Cardiac fibroblast (primary cell): ENCODE measurements around the gene SEPTIN1.

Experiments used
- DNase-seq, 2 donors: peaks; one replicate each; pipeline versions ENCODE4 v3.0.0 to v3.0.0-alpha.2; 2010; ENCODE audit warnings: low read depth in 2 of 2
- H3K4me3 ChIP-seq, 2 donors: replicated peaks in 1 of 2; 1 replicate in 1 of 2; 2 replicates in 1 of 2; pipeline ENCODE4 v1.5.1; 2011; ENCODE audit warnings: low read depth in 2 of 2, low read length in 2 of 2, mild to moderate bottlenecking in 2 of 2, moderate library complexity in 1 of 2
- CTCF ChIP-seq: IDR thresholded peaks from one replicate; pipeline ENCODE4 v1.5.1; 2011; ENCODE audit warnings: low read depth, mild to moderate bottlenecking, low read length, inconsistent platforms

SEPTIN1 gene, protein sequence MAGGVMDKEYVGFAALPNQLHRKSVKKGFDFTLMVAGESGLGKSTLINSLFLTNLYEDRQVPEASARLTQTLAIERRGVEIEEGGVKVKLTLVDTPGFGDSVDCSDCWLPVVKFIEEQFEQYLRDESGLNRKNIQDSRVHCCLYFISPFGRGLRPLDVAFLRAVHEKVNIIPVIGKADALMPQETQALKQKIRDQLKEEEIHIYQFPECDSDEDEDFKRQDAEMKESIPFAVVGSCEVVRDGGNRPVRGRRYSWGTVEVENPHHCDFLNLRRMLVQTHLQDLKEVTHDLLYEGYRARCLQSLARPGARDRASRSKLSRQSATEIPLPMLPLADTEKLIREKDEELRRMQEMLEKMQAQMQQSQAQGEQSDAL

GRCh38 chr16:30382111-30382881 lies at the start of gene SEPTIN1:
TSS of gene SEPTIN1 (minus strand) at chr16:30382561. CDS start at chr16:30382542, 19 bp downstream.
- no peak within 1 kb of the TSS for H3K4me3 ChIP-seq
- DNase-seq, result no peak

GRCh38 chr16:30430428-30430970 lies 48.1 kb upstream of the SEPTIN1 start:
- peak overlapping the region; percentile 29 to 94 for H3K4me3 ChIP-seq
- DNase-seq, result no peak

More at GRCh38 chr16:30382111-30382881, at the start of gene SEPTIN1:
- no peak for TF ChIP-seq CTCF

DNA sequence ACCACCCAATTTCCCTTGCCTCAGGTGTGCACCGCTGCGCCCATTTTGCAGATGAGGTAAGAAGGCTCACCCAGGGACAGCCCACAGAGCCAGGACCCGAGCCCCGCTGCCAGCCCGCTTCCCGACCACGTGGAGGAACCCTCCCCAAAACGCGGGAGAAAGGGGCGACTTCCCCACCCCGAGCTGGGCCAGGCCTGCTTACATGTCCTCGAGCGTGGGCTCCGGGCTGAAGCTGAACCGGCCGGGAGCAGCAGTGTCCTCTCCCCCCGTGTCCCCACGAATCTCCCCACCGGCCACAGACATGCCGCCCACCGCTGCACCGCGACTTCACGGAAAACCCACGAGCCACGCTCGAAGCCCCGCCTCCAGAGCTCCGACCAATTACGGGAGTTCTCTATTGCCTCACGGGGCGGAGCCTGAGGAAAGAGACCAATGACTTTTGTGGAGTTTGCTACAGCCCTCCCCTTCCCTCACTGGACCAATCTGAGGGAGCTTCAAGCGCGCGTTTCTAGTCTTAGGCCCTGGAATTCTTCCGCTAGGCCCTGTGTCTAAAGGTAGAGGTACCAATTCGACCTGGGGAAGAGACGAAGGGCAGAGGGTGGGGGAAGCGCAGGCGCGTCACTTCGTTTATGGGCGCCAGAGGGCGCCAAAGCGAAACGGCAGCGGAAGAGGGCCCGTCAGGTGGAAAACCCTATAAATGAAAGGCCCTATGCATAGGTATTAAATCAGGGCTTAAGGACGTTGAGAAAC lies 47.5 kb upstream of the SEPTIN1 start, which contains the start of gene DCTPP1:
DCTPP1 (minus strand) TSS at position 353 of the 750 bp plus-strand sequence; CDS start at position 303, 50 bp downstream.
- peak within 1 kb of the TSS; percentile 85 to 94 for H3K4me3 ChIP-seq
- peak; percentile 70 for TF ChIP-seq CTCF
- peak; percentile 98 to 99 for DNase-seq

More at GRCh38 chr16:30430428-30430970, 48.1 kb upstream of the SEPTIN1 start:
- no peak for TF ChIP-seq CTCF

GRCh38 chr16:30429418-30429677 lies 47.0 kb upstream of the SEPTIN1 start:
- no peak for DNase-seq
- H3K4me3 ChIP-seq, result peak overlapping the region; percentile 85 to 94
- TF ChIP-seq CTCF, result no peak

DNA sequence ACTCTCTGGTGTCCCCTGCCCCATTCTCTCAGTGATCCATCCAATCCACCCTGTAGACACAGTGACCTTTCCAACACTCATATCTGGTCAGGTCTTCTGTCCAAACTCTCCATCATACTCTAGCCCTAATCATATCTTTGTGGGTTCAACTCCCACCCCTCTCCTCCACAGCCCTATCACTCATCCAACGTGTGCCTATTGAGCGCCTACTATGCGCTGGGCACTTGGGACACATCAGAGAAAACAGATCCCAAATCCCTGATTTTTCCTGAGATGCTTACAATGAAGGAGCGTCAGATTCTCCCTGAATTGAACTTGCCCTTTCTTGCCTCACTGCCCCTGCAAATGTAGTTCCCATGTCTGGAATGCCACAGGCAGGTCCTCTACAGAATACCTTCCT lies 45.7 kb upstream of the SEPTIN1 start:
- TF ChIP-seq CTCF, result no peak
- no peak for DNase-seq
- no peak overlapping the region for H3K4me3 ChIP-seq

DNA sequence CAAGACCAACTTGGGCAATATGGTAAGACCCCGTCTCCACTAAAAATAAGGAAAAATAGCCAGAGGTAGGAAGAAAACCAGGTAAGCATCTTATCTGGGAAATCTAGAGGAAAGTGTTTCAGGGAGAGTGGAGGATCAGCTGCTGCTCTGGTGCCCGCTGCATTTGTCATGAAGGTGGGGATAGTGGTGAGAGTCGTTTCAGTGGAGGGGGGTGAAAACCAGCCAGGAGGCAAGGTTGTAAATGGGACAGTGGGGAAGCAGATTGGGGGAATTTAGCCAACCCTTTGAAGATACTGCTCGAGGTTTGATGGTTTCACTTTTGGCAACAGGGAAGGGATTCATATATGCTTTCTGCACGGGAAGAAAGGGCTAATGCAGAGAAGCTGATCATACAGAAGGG lies 38.6 kb upstream of the SEPTIN1 start:
- no peak for TF ChIP-seq CTCF
- no peak for DNase-seq
- no peak overlapping the region for H3K4me3 ChIP-seq
